Embryonic facial prominence (tissue), 1 donor: Measurements from ENCODE around the gene OXNAD1.

ENCODE experiments used
- DNase-seq: peaks from one replicate; pipeline ENCODE4 v3.0.0-alpha.2; 2016; ENCODE audit errors: extremely low spot score

OXNAD1 gene

GRCh38 chr3:16247282-16248061 lies 17.5 kb upstream of the OXNAD1 start:
- peak; percentile 80 for DNase-seq

GRCh38 chr3:16248556-16248955 lies 16.5 kb upstream of the OXNAD1 start:
- DNase-seq = no peak

GRCh38 chr3:16249336-16249735 lies 15.7 kb upstream of the OXNAD1 start:
- no peak for DNase-seq

GRCh38 chr3:16249886-16250285 lies 15.1 kb upstream of the OXNAD1 start:
- DNase-seq = no peak

GRCh38 chr3:16251316-16252085 lies 13.5 kb upstream of the OXNAD1 start:
- DNase-seq = no peak

- DNase-seq = no peak
Observed at GRCh38 chr3:16252243-16252978, 12.6 kb upstream of the OXNAD1 start.

GRCh38 chr3:16252988-16253387 lies 12.0 kb upstream of the OXNAD1 start:
- DNase-seq = no peak

- no peak for DNase-seq
Observed at GRCh38 chr3:16253601-16254000, 11.4 kb upstream of the OXNAD1 start.

GRCh38 chr3:16254916-16255315 lies 10.1 kb upstream of the OXNAD1 start:
- no peak for DNase-seq

- DNase-seq = no peak
Observed at GRCh38 chr3:16255326-16255725, 9.7 kb upstream of the OXNAD1 start.

GRCh38 chr3:16255726-16256125 lies 9.3 kb upstream of the OXNAD1 start:
- no peak for DNase-seq

GRCh38 chr3:16257309-16257708 lies 7.7 kb upstream of the OXNAD1 start:
- DNase-seq = no peak

GRCh38 chr3:16258177-16258576 lies 6.8 kb upstream of the OXNAD1 start:
- no peak for DNase-seq

- DNase-seq = no peak
Observed at GRCh38 chr3:16258866-16259265, 6.1 kb upstream of the OXNAD1 start.

- DNase-seq = no peak
Observed at GRCh38 chr3:16260046-16260445, 5.0 kb upstream of the OXNAD1 start.

GRCh38 chr3:16262174-16262573 lies 2.8 kb upstream of the OXNAD1 start:
- DNase-seq = no peak

GRCh38 chr3:16264174-16264707 lies 771 bp upstream of the OXNAD1 start:
- DNase-seq = no peak

GRCh38 chr3:16265455-16265786 lies 409 bp downstream of the OXNAD1 start:
- DNase-seq = no peak

GRCh38 chr3:16266714-16267113 lies 1.7 kb downstream of the OXNAD1 start:
- no peak for DNase-seq

- no peak for DNase-seq
Observed at GRCh38 chr3:16270855-16271254, 5.8 kb downstream of the OXNAD1 start.

- DNase-seq = no peak
Observed at GRCh38 chr3:16272588-16272987, 7.6 kb downstream of the OXNAD1 start.

- no peak for DNase-seq
Observed at GRCh38 chr3:16273867-16274266, 8.9 kb downstream of the OXNAD1 start.
